Inferior parietal cortex (tissue), 1 donor: ENCODE measurements around the gene PIP5K1B.

ENCODE experiments used
- DNase-seq: peaks from one replicate; pipeline ENCODE4 v3.0.0-alpha.2; 2016; ENCODE audit errors: extremely low spot score

Gene PIP5K1B

GRCh38 chr9:68808338-68808890, 103.4 kb downstream of the PIP5K1B start:
- peak; percentile 28 for DNase-seq

- no peak for DNase-seq
Observed at GRCh38 chr9:68817079-68817875, 112.2 kb downstream of the PIP5K1B start.

GRCh38 chr9:68819065-68819464, 114.0 kb downstream of the PIP5K1B start:
- DNase-seq = no peak

- no peak for DNase-seq
Observed at GRCh38 chr9:68821911-68822310, 116.9 kb downstream of the PIP5K1B start.

- DNase-seq = no peak
Observed at GRCh38 chr9:68822596-68823165, 117.6 kb downstream of the PIP5K1B start.

GRCh38 chr9:68825762-68826472, 120.9 kb downstream of the PIP5K1B start:
- no peak for DNase-seq

GRCh38 chr9:68827837-68828744, 123.1 kb downstream of the PIP5K1B start:
- DNase-seq = no peak

GRCh38 chr9:68832101-68832500, 127.1 kb downstream of the PIP5K1B start:
- DNase-seq = no peak

- DNase-seq = no peak
Observed at GRCh38 chr9:68832861-68833518, 128.0 kb downstream of the PIP5K1B start.

GRCh38 chr9:68834931-68835520, 130.0 kb downstream of the PIP5K1B start:
- no peak for DNase-seq

GRCh38 chr9:68836788-68837187, 131.7 kb downstream of the PIP5K1B start:
- DNase-seq = no peak

GRCh38 chr9:68838245-68838644, 133.2 kb downstream of the PIP5K1B start:
- DNase-seq = no peak

- DNase-seq = no peak
Observed at GRCh38 chr9:68841276-68842052, 136.4 kb downstream of the PIP5K1B start.

GRCh38 chr9:68842568-68842967, 137.5 kb downstream of the PIP5K1B start:
- no peak for DNase-seq

- DNase-seq = no peak
Observed at GRCh38 chr9:68843239-68843638, 138.2 kb downstream of the PIP5K1B start.

- DNase-seq = no peak
Observed at GRCh38 chr9:68844157-68844556, 139.1 kb downstream of the PIP5K1B start.

GRCh38 chr9:68844631-68845612, 139.9 kb downstream of the PIP5K1B start:
- peak; percentile 52 for DNase-seq

GRCh38 chr9:68847765-68848164, 142.7 kb downstream of the PIP5K1B start:
- no peak for DNase-seq
